ENCODE data around the gene ABCF3.
"Not testable (repeated sequence)": the region's sequence is repeated elsewhere in the genome, so short reads cannot be mapped to it uniquely, and the experiment has no call there.

Gene ABCF3

GRCh38 chr3:184186184-184186901, at the start of gene ABCF3:
ABCF3 (plus strand) TSS chr3:184186199; CDS start chr3:184186208, 9 bp downstream.
- DNase-seq (ENCODE audit: low read depth in 2 of 2) = peak in 1 of 2 donors; percentile 5

- no peak for DNase-seq (ENCODE audit: low read depth in 2 of 2)
Measured at GRCh38 chr3:184140436-184140835, 45.6 kb upstream of the ABCF3 start.

GRCh38 chr3:184142199-184142598, 43.8 kb upstream of the ABCF3 start:
- no peak for DNase-seq (ENCODE audit: low read depth in 2 of 2)

- no peak for DNase-seq (ENCODE audit: low read depth in 2 of 2)
Measured at GRCh38 chr3:184143327-184143726, 42.7 kb upstream of the ABCF3 start.

GRCh38 chr3:184144505-184144904, 41.5 kb upstream of the ABCF3 start:
- DNase-seq (ENCODE audit: low read depth in 2 of 2) = no peak

GRCh38 chr3:184145111-184145524, 40.9 kb upstream of the ABCF3 start:
- DNase-seq (ENCODE audit: low read depth in 2 of 2) = no peak

GRCh38 chr3:184145751-184146270, 40.2 kb upstream of the ABCF3 start:
- DNase-seq (ENCODE audit: low read depth in 2 of 2) = no peak

GRCh38 chr3:184148076-184148475, 37.9 kb upstream of the ABCF3 start:
- no peak for DNase-seq (ENCODE audit: low read depth in 2 of 2)

- no peak for DNase-seq (ENCODE audit: low read depth in 2 of 2)
Measured at GRCh38 chr3:184149123-184149522, 36.9 kb upstream of the ABCF3 start.

- not testable (repeated sequence) for DNase-seq (ENCODE audit: low read depth in 2 of 2)
Measured at GRCh38 chr3:184149770-184150169, 36.2 kb upstream of the ABCF3 start.

- DNase-seq (ENCODE audit: low read depth in 2 of 2) = peak in 1 of 2 donors; percentile 50
Measured at GRCh38 chr3:184154885-184155643, 30.9 kb upstream of the ABCF3 start, which contains the start of gene DVL3. DVL3 (plus strand) TSS chr3:184155377; CDS start chr3:184155636, 259 bp downstream.

- peak in 1 of 2 donors; percentile 34 for DNase-seq (ENCODE audit: low read depth in 2 of 2)
Measured at GRCh38 chr3:184155644-184156521, 30.1 kb upstream of the ABCF3 start.

- DNase-seq (ENCODE audit: low read depth in 2 of 2) = no peak
Measured at GRCh38 chr3:184156522-184156955, 29.5 kb upstream of the ABCF3 start.

GRCh38 chr3:184157206-184157605, 28.8 kb upstream of the ABCF3 start:
- no peak for DNase-seq (ENCODE audit: low read depth in 2 of 2)

GRCh38 chr3:184158404-184158803, 27.6 kb upstream of the ABCF3 start:
- no peak for DNase-seq (ENCODE audit: low read depth in 2 of 2)

GRCh38 chr3:184160456-184160855, 25.5 kb upstream of the ABCF3 start:
- DNase-seq (ENCODE audit: low read depth in 2 of 2) = no peak

GRCh38 chr3:184162571-184163070, 23.4 kb upstream of the ABCF3 start:
- not testable (repeated sequence) for DNase-seq (ENCODE audit: low read depth in 2 of 2)

- DNase-seq (ENCODE audit: low read depth in 2 of 2) = no peak
Measured at GRCh38 chr3:184164648-184165330, 21.2 kb upstream of the ABCF3 start.

GRCh38 chr3:184165543-184165942, 20.5 kb upstream of the ABCF3 start:
- no peak for DNase-seq (ENCODE audit: low read depth in 2 of 2)

GRCh38 chr3:184166671-184167070, 19.3 kb upstream of the ABCF3 start:
- no peak for DNase-seq (ENCODE audit: low read depth in 2 of 2)

GRCh38 chr3:184167786-184168185, 18.2 kb upstream of the ABCF3 start:
- DNase-seq (ENCODE audit: low read depth in 2 of 2) = no peak
